PFSK-1 (cell line): ENCODE data around the gene SNX2.

Experiments used
- FOXP2 ChIP-seq: optimal IDR thresholded peaks from 2 replicates; pipeline ENCODE3; 2011; ENCODE audit warnings: borderline replicate concordance, control low read depth, inconsistent platforms; ENCODE audit not compliant: insufficient read depth; ENCODE audit errors: extremely low read length, extremely low read depth
- POLR2AphosphoS5 ChIP-seq: IDR thresholded peaks from 2 replicates; pipeline ENCODE4 v1.6.1; 2012; ENCODE audit warnings: low read depth, mild to moderate bottlenecking, control low read depth, low read length, moderate library complexity
- SIN3A ChIP-seq: IDR thresholded peaks from 2 replicates; pipeline ENCODE4 v1.6.1; 2012; ENCODE audit warnings: mild to moderate bottlenecking, low read length, moderate library complexity, borderline replicate concordance; ENCODE audit not compliant: insufficient read depth
- TAF1 ChIP-seq: IDR thresholded peaks from 2 replicates; pipeline ENCODE4 v1.6.1; 2012; ENCODE audit warnings: low read length, control low read depth, borderline replicate concordance; ENCODE audit not compliant: insufficient read depth
- TF ChIP-seq, protein P1 (sequence below), 2 experiments: IDR thresholded peaks; 2 replicates each; pipeline versions ENCODE4 v1.6.1 to v1.8.0; 2011 to 2012; ENCODE audit warnings: low read depth in 2 of 2, low read length in 2 of 2, control low read depth in 1 of 2, inconsistent platforms in 1 of 2, mild to moderate bottlenecking in 1 of 2, moderate library complexity in 1 of 2; ENCODE audit not compliant: insufficient read depth in 1 of 2

SNX2 gene

DNA sequence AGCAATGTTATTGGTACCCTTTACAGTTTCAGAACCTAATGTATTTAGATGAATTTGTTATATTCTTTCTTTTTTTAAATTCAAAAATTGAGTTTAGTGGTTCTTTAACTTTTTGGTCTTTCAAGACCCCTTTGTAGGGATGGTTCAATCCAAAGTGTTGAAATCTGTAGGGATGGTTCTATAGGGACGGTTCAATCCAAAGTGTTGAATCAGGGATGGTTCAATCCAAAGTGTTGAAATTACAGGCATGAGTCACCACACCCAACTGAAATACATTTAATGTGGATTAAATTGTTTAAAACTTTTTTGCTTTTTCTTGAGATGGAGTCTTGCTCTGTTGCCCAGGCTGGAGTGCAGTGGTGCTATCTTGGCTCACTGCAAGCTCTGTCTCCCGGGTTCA lies 30.6 kb downstream of the SNX2 start:
- TF ChIP-seq SIN3A (no peak), FOXP2 (no peak), POLR2AphosphoS5 (no peak), TAF1 (no peak)
- TF ChIP-seq, protein P1, sequence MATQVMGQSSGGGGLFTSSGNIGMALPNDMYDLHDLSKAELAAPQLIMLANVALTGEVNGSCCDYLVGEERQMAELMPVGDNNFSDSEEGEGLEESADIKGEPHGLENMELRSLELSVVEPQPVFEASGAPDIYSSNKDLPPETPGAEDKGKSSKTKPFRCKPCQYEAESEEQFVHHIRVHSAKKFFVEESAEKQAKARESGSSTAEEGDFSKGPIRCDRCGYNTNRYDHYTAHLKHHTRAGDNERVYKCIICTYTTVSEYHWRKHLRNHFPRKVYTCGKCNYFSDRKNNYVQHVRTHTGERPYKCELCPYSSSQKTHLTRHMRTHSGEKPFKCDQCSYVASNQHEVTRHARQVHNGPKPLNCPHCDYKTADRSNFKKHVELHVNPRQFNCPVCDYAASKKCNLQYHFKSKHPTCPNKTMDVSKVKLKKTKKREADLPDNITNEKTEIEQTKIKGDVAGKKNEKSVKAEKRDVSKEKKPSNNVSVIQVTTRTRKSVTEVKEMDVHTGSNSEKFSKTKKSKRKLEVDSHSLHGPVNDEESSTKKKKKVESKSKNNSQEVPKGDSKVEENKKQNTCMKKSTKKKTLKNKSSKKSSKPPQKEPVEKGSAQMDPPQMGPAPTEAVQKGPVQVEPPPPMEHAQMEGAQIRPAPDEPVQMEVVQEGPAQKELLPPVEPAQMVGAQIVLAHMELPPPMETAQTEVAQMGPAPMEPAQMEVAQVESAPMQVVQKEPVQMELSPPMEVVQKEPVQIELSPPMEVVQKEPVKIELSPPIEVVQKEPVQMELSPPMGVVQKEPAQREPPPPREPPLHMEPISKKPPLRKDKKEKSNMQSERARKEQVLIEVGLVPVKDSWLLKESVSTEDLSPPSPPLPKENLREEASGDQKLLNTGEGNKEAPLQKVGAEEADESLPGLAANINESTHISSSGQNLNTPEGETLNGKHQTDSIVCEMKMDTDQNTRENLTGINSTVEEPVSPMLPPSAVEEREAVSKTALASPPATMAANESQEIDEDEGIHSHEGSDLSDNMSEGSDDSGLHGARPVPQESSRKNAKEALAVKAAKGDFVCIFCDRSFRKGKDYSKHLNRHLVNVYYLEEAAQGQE (IDR thresholded peaks at IDR 0.05; ENCODE audit: insufficient read depth in 1 of 2, low read depth in 2 of 2, low read length in 2 of 2): no peak

GRCh38 chr5:122810405-122810804 lies 35.5 kb downstream of the SNX2 start:
- TF ChIP-seq SIN3A (no peak), POLR2AphosphoS5 (no peak)

- TF ChIP-seq, protein P1 (IDR thresholded peaks at IDR 0.05; ENCODE audit: insufficient read depth in 1 of 2, low read depth in 2 of 2, low read length in 2 of 2): no peak
- no peak for TF ChIP-seq SIN3A
- no peak for TF ChIP-seq POLR2AphosphoS5
- TF ChIP-seq FOXP2: no peak
- no peak for TF ChIP-seq TAF1
These were observed 40.4 kb downstream of the SNX2 start for GRCh38 chr5:122815218-122815767.

DNA sequence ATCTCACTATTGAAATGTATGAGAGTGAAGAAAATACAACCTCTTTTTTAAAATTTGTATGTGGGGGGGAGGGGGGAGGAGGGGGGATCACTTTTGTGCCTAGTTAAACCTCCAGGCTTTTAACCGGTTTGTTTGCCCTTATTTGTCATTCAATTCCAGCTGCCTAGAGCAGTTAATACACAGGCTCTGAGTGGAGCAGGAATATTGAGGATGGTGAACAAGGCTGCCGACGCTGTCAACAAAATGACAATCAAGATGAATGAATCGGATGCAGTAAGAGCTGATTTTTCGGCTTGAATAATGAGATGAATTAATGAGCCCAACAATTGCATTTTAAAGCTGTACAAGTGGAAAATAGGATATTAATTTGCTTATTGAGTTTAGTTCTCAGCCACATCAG lies 41.9 kb downstream of the SNX2 start:
- TF ChIP-seq FOXP2 (no peak), TAF1 (no peak), POLR2AphosphoS5 (no peak), SIN3A (no peak)
- TF ChIP-seq, protein P1 (IDR thresholded peaks at IDR 0.05; ENCODE audit: insufficient read depth in 1 of 2, low read depth in 2 of 2, low read length in 2 of 2): no peak

DNA sequence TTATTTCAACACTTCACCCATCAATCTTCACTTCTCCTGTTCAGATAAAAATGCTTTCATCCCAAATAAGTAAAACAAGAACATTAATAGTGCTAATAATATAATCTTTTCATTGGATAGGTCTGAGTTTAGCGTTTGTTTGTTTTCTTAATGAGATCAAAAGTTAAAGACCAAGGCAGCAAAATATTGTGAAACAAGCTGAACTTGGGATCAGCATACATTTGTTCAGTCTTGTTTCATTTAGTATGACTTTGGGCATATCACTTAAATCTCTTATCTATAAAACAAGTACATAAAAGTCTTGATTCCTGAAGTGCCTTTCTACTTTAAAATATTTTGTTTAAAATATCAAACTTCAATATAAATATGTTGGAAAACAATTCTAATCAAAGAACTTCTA lies 57.1 kb downstream of the SNX2 start:
- TF ChIP-seq TAF1 (no peak), FOXP2 (no peak), POLR2AphosphoS5 (no peak), SIN3A (no peak)
- TF ChIP-seq, protein P1 (IDR thresholded peaks at IDR 0.05; ENCODE audit: insufficient read depth in 1 of 2, low read depth in 2 of 2, low read length in 2 of 2): no peak
